ENCODE measurements around the gene PWWP2A.

PWWP2A gene

GRCh38 chr5:160166069-160166972 is 47.1 kb upstream of the PWWP2A start:
- Histone ChIP-seq H4K20me1 (ENCODE audit: insufficient read depth, low read length) (no peaks in the 10 kb centered on the region), H3K36me3 (ENCODE audit: insufficient read depth, low read length) (no peaks in the 10 kb centered on the region), H3F3A (ENCODE audit: insufficient read depth, low read length) (no peaks in the 10 kb centered on the region), H2AFZ (ENCODE audit: low read length) (no peak overlapping the region), H3K4me2 (ENCODE audit: low read length) (no peak overlapping the region), H3K9me2 (ENCODE audit: low read depth, low read length) (no peaks in the 10 kb centered on the region), H3K27ac (ENCODE audit: low read depth, low read length, poor library complexity, severe bottlenecking) (no peak overlapping the region), H3K79me2 (ENCODE audit: insufficient read depth, low read length) (no peaks in the 10 kb centered on the region), H3K4me3 (ENCODE audit: low read depth, low read length, poor library complexity, severe bottlenecking) (no peak overlapping the region), H3K4me1 (ENCODE audit: insufficient read depth, low read length, severe bottlenecking) (no peaks in the 10 kb centered on the region), H3K27me3 (ENCODE audit: insufficient read depth, low read length) (no peaks in the 10 kb centered on the region), H3K9me3 (ENCODE audit: low read length) (no peaks in the 10 kb centered on the region), H3K9ac (ENCODE audit: low read length) (no peak overlapping the region)
- no peak for TF ChIP-seq EZH2 (IDR thresholded peaks at IDR 0.05; ENCODE audit: borderline replicate concordance, low read length)
- TF ChIP-seq, protein P1, sequence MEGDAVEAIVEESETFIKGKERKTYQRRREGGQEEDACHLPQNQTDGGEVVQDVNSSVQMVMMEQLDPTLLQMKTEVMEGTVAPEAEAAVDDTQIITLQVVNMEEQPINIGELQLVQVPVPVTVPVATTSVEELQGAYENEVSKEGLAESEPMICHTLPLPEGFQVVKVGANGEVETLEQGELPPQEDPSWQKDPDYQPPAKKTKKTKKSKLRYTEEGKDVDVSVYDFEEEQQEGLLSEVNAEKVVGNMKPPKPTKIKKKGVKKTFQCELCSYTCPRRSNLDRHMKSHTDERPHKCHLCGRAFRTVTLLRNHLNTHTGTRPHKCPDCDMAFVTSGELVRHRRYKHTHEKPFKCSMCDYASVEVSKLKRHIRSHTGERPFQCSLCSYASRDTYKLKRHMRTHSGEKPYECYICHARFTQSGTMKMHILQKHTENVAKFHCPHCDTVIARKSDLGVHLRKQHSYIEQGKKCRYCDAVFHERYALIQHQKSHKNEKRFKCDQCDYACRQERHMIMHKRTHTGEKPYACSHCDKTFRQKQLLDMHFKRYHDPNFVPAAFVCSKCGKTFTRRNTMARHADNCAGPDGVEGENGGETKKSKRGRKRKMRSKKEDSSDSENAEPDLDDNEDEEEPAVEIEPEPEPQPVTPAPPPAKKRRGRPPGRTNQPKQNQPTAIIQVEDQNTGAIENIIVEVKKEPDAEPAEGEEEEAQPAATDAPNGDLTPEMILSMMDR (IDR thresholded peaks at IDR 0.05; ENCODE audit: low read length), result no peak

GRCh38 chr5:160165137-160166068 is 46.2 kb upstream of the PWWP2A start:
- Histone ChIP-seq H3K27ac (ENCODE audit: low read depth, low read length, poor library complexity, severe bottlenecking) (no peak overlapping the region), H2AFZ (ENCODE audit: low read length) (no peak overlapping the region), H4K20me1 (ENCODE audit: insufficient read depth, low read length) (no peaks in the 10 kb centered on the region), H3K9me2 (ENCODE audit: low read depth, low read length) (no peaks in the 10 kb centered on the region), H3K36me3 (ENCODE audit: insufficient read depth, low read length) (no peaks in the 10 kb centered on the region), H3K4me2 (ENCODE audit: low read length) (no peak overlapping the region), H3K4me3 (ENCODE audit: low read depth, low read length, poor library complexity, severe bottlenecking) (no peak overlapping the region), H3K9ac (ENCODE audit: low read length) (no peak overlapping the region), H3K4me1 (ENCODE audit: insufficient read depth, low read length, severe bottlenecking) (peaks cover 4% of the 10 kb centered on the region), H3F3A (ENCODE audit: insufficient read depth, low read length) (no peaks in the 10 kb centered on the region), H3K79me2 (ENCODE audit: insufficient read depth, low read length) (no peaks in the 10 kb centered on the region), H3K27me3 (ENCODE audit: insufficient read depth, low read length) (no peaks in the 10 kb centered on the region), H3K9me3 (ENCODE audit: low read length) (no peaks in the 10 kb centered on the region)
- TF ChIP-seq EZH2 (IDR thresholded peaks at IDR 0.05; ENCODE audit: borderline replicate concordance, low read length), result no peak

DNA sequence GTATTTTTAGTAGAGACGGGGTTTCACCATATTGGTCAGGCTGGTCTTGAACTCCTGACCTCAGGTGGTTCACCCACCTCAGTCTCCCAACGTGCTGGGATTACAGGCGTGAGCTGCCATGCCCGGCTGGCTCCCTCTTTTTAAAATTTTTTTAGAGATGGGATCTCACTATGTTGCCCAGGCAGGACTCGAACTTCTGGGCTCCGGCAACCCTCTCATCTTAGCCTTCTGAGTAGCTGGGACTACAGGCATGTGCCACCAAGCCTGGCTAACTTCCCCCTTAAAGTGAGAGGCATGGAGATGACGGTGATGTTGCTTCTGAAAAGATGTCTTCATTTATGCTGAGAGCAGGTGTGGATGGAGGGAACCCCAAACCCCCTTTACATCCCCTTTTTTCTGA is 43.7 kb upstream of the PWWP2A start:
- Histone ChIP-seq H3K4me2 (ENCODE audit: low read length) (no peak overlapping the region), H2AFZ (ENCODE audit: low read length) (no peak overlapping the region), H3K79me2 (ENCODE audit: insufficient read depth, low read length) (no peaks in the 10 kb centered on the region), H3K9me3 (ENCODE audit: low read length) (no peaks in the 10 kb centered on the region), H3K27me3 (ENCODE audit: insufficient read depth, low read length) (no peaks in the 10 kb centered on the region), H3K9ac (ENCODE audit: low read length) (no peak overlapping the region), H3K27ac (ENCODE audit: low read depth, low read length, poor library complexity, severe bottlenecking) (no peak overlapping the region), H3K9me2 (ENCODE audit: low read depth, low read length) (no peaks in the 10 kb centered on the region), H3K4me1 (ENCODE audit: insufficient read depth, low read length, severe bottlenecking) (peaks cover 14% of the 10 kb centered on the region), H4K20me1 (ENCODE audit: insufficient read depth, low read length) (no peaks in the 10 kb centered on the region), H3K36me3 (ENCODE audit: insufficient read depth, low read length) (no peaks in the 10 kb centered on the region), H3F3A (ENCODE audit: insufficient read depth, low read length) (no peaks in the 10 kb centered on the region), H3K4me3 (ENCODE audit: low read depth, low read length, poor library complexity, severe bottlenecking) (no peak overlapping the region)
- TF ChIP-seq EZH2 (IDR thresholded peaks at IDR 0.05; ENCODE audit: borderline replicate concordance, low read length), result no peak
- TF ChIP-seq, protein P1 (IDR thresholded peaks at IDR 0.05; ENCODE audit: low read length), result no peak
